Measurements from ENCODE around the gene CMTM4.
A peak's percentile ranks its signal among the peaks of the same experiment; 100 is the strongest.

CMTM4 gene

GRCh38 chr16:66578651-66579531 lies 117.7 kb downstream of the CMTM4 start, which contains the start of gene CMTM2:
CMTM2 (plus strand) TSS chr16:66579463; CDS start chr16:66579608, 145 bp downstream.
- H3K4me3 ChIP-seq (ENCODE audit: low read depth, low read length) = no peak within 1 kb of the TSS
- no peak for DNase-seq (ENCODE audit: low read depth)
- TF ChIP-seq MAX (IDR thresholded peaks at IDR 0.05; ENCODE audit: low read depth, low read length) (no peak), MYC (IDR thresholded peaks at IDR 0.05; ENCODE audit: low read depth, low read length) (no peak), POLR2A (IDR thresholded peaks at IDR 0.05; ENCODE audit: extremely low read depth, insufficient read length) (no peak), CTCF (IDR thresholded peaks at IDR 0.05; ENCODE audit: low read depth, low read length) (no peak)

- TF ChIP-seq POLR2A (IDR thresholded peaks at IDR 0.05; ENCODE audit: extremely low read depth, insufficient read length) (no peak), MYC (IDR thresholded peaks at IDR 0.05; ENCODE audit: low read depth, low read length) (no peak), MAX (IDR thresholded peaks at IDR 0.05; ENCODE audit: low read depth, low read length) (no peak), CTCF (IDR thresholded peaks at IDR 0.05; ENCODE audit: low read depth, low read length) (no peak)
- H3K4me3 ChIP-seq (ENCODE audit: low read depth, low read length) = no peak overlapping the region
- DNase-seq (ENCODE audit: low read depth) = no peak
These were observed 120.2 kb downstream of the CMTM4 start for GRCh38 chr16:66576296-66576695.

DNA sequence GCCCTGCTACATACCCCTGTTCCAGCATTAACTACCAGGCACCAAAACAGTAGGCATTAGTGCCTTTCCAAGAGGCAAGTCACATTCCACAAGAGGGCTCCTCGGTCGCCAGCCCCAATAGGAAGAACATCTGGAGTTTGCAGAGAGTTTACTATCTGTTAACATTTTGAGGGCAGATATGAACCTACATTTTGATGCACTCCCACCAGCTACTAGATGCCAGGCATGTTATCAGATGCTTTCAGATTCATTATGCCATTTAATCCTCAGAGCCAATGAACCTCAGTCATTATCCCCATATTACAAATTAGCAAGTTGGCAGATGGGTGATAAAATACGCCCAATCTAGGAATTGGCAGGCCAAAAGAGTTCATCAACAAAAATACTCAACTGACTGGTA lies 121.5 kb downstream of the CMTM4 start:
- no peak overlapping the region for H3K4me3 ChIP-seq (ENCODE audit: low read depth, low read length)
- DNase-seq (ENCODE audit: low read depth) = no peak

GRCh38 chr16:66574531-66574930 lies 122.0 kb downstream of the CMTM4 start:
- no peak for DNase-seq (ENCODE audit: low read depth)
- no peak for TF ChIP-seq MAX (IDR thresholded peaks at IDR 0.05; ENCODE audit: low read depth, low read length)
- TF ChIP-seq POLR2A (IDR thresholded peaks at IDR 0.05; ENCODE audit: extremely low read depth, insufficient read length) = no peak
- TF ChIP-seq CTCF (IDR thresholded peaks at IDR 0.05; ENCODE audit: low read depth, low read length) = no peak
- TF ChIP-seq MYC (IDR thresholded peaks at IDR 0.05; ENCODE audit: low read depth, low read length) = no peak
- no peak overlapping the region for H3K4me3 ChIP-seq (ENCODE audit: low read depth, low read length)

More for the DNA sequence above, 121.5 kb downstream of the CMTM4 start:
- TF ChIP-seq POLR2A (IDR thresholded peaks at IDR 0.05; ENCODE audit: extremely low read depth, insufficient read length) = no peak
- TF ChIP-seq CTCF (IDR thresholded peaks at IDR 0.05; ENCODE audit: low read depth, low read length) = no peak
- no peak for TF ChIP-seq MAX (IDR thresholded peaks at IDR 0.05; ENCODE audit: low read depth, low read length)
- no peak for TF ChIP-seq MYC (IDR thresholded peaks at IDR 0.05; ENCODE audit: low read depth, low read length)

- H3K4me3 ChIP-seq (ENCODE audit: low read depth, low read length) = no peak overlapping the region
- peak; percentile 62 for DNase-seq (ENCODE audit: low read depth)
- TF ChIP-seq MAX (IDR thresholded peaks at IDR 0.05; ENCODE audit: low read depth, low read length) (no peak), MYC (IDR thresholded peaks at IDR 0.05; ENCODE audit: low read depth, low read length) (no peak), CTCF (IDR thresholded peaks at IDR 0.05; ENCODE audit: low read depth, low read length) (no peak), POLR2A (IDR thresholded peaks at IDR 0.05; ENCODE audit: extremely low read depth, insufficient read length) (no peak)
These were observed 122.5 kb downstream of the CMTM4 start for GRCh38 chr16:66574081-66574480.

Data from NB4 (cell line).